KMS-11 (cell line): ENCODE data around the gene C11orf68.
"Not testable (repeated sequence)": the region's sequence is repeated elsewhere in the genome, so short reads cannot be mapped to it uniquely, and the experiment has no call there.

ENCODE experiments used
- H2AFZ ChIP-seq: fragments of 200-600 bp; sonication (generic); 2 replicates; pipeline ENCODE4 v1.6.1; 2016; ENCODE audit warnings: antibody characterized with exemption, mixed run types, low read depth
- H3K27ac ChIP-seq: fragments of 200-600 bp; sonication (generic); 2 replicates; pipeline ENCODE4 v1.6.1; 2016; ENCODE audit warnings: mild to moderate bottlenecking, mixed run types
- H3K27me3 ChIP-seq: fragments of 200-600 bp; sonication (generic); 2 replicates; pipeline ENCODE4 v1.6.1; 2017; ENCODE audit warnings: mild to moderate bottlenecking, low read depth, mixed run types, moderate library complexity; ENCODE audit not compliant: insufficient read depth
- H3K36me3 ChIP-seq: fragments of 200-600 bp; sonication (generic); 2 replicates; pipeline ENCODE4 v1.6.1; 2017; ENCODE audit warnings: mild to moderate bottlenecking, mixed run types; ENCODE audit not compliant: insufficient read depth
- H3K4me1 ChIP-seq: fragments of 200-600 bp; sonication (generic); 2 replicates; pipeline ENCODE4 v1.6.1; 2016; ENCODE audit warnings: mild to moderate bottlenecking, low read depth, mixed run types; ENCODE audit not compliant: poor library complexity, severe bottlenecking
- H3K4me2 ChIP-seq: fragments of 200-600 bp; sonication (generic); 2 replicates; pipeline ENCODE4 v1.7.0; 2016; ENCODE audit warnings: mild to moderate bottlenecking, mixed run types
- H3K4me3 ChIP-seq: fragments of 200-600 bp; sonication (generic); IDR thresholded peaks from 2 replicates; pipeline ENCODE4 v1.6.1; 2017; ENCODE audit warnings: low read depth, low read length, mixed read lengths; ENCODE audit not compliant: insufficient read depth
- H3K79me2 ChIP-seq: fragments of 200-600 bp; sonication (generic); 2 replicates; pipeline ENCODE4 v1.6.1; 2016; ENCODE audit warnings: low read depth, mixed run types; ENCODE audit not compliant: insufficient read depth
- H3K9ac ChIP-seq: fragments of 200-600 bp; sonication (generic); 2 replicates; pipeline ENCODE4 v1.6.1; 2016; ENCODE audit warnings: mild to moderate bottlenecking, mixed run types
- H4K20me1 ChIP-seq: fragments of 200-600 bp; sonication (generic); 2 replicates; pipeline ENCODE4 v1.6.1; 2016; ENCODE audit warnings: mild to moderate bottlenecking, mixed run types; ENCODE audit not compliant: insufficient read depth
- CTCF ChIP-seq: fragments of 200-600 bp; sonication (generic); conservative IDR thresholded peaks from 2 replicates; pipeline ENCODE4 v1.6.1; 2017; ENCODE audit warnings: low read depth, mild to moderate bottlenecking, antibody characterized with exemption, low read length, moderate library complexity, mixed read lengths

C11orf68 gene

DNA sequence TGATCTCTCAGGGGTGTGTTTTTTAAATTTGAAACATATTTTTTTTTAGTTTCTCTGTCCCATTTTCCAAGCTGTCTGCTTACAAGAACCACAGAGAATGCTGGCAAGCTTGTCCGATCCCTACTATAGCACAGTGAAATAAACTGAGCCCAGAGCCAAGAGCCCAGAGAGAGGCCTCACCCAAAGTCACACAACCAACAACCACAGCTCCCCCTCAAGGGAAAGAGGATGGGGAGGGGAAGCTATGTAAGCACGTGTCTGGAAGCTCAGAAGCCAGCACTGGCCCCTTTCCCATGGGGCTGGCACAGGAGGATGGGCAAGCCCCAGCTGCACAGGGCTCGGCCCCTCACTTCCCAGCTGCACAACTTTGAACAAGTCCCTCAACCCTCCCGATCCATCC, 39.4 kb upstream of the C11orf68 start:
- no peak for TF ChIP-seq CTCF
- Histone ChIP-seq H3K36me3 (no peaks in the 10 kb centered on the region), H3K79me2 (peaks cover 15% of the 10 kb centered on the region), H3K4me2 (no peak overlapping the region), H3K27me3 (no peaks in the 10 kb centered on the region), H3K4me3 (no peak overlapping the region), H3K4me1 (peaks cover 29% of the 10 kb centered on the region), H2AFZ (no peak overlapping the region), H3K9ac (no peak overlapping the region), H3K27ac (no peak overlapping the region), H4K20me1 (0 out of 2 replicates have a peak, but pooled peaks cover 3% of the 10 kb centered on the region)

GRCh38 chr11:65954771-65955170, 35.9 kb upstream of the C11orf68 start:
- H3K4me2 ChIP-seq: no peak overlapping the region

GRCh38 chr11:65953471-65953870, 34.6 kb upstream of the C11orf68 start:
- Histone ChIP-seq H3K4me3 (no peak overlapping the region), H3K4me2 (no peak overlapping the region), H3K27ac (no peak overlapping the region), H3K36me3 (no peaks in the 10 kb centered on the region), H3K27me3 (no peaks in the 10 kb centered on the region), H4K20me1 (no peaks in the 10 kb centered on the region), H3K79me2 (no peaks in the 10 kb centered on the region), H2AFZ (no peak overlapping the region), H3K4me1 (peaks cover 13% of the 10 kb centered on the region), H3K9ac (no peak overlapping the region)
- TF ChIP-seq CTCF: no peak

More at GRCh38 chr11:65954771-65955170, 35.9 kb upstream of the C11orf68 start:
- TF ChIP-seq CTCF: no peak
- no peak overlapping the region for H3K4me3 ChIP-seq
- no peak overlapping the region for H2AFZ ChIP-seq
- H3K4me1 ChIP-seq: peaks cover 13% of the 10 kb centered on the region
- H3K9ac ChIP-seq: no peak overlapping the region
- no peak overlapping the region for H3K27ac ChIP-seq
- no peaks in the 10 kb centered on the region for H3K36me3 ChIP-seq
- no peaks in the 10 kb centered on the region for H3K27me3 ChIP-seq
- no peaks in the 10 kb centered on the region for H4K20me1 ChIP-seq
- H3K79me2 ChIP-seq: no peaks in the 10 kb centered on the region

- Histone ChIP-seq H3K4me1 (peaks cover 9% of the 10 kb centered on the region), H3K4me2 (no peak overlapping the region), H2AFZ (no peak overlapping the region), H4K20me1 (no peaks in the 10 kb centered on the region), H3K27ac (no peak overlapping the region), H3K9ac (no peak overlapping the region), H3K79me2 (no peaks in the 10 kb centered on the region), H3K4me3 (no peak overlapping the region), H3K27me3 (no peaks in the 10 kb centered on the region), H3K36me3 (no peaks in the 10 kb centered on the region)
- no peak for TF ChIP-seq CTCF
Observed at GRCh38 chr11:65952052-65952521, 33.2 kb upstream of the C11orf68 start.

DNA sequence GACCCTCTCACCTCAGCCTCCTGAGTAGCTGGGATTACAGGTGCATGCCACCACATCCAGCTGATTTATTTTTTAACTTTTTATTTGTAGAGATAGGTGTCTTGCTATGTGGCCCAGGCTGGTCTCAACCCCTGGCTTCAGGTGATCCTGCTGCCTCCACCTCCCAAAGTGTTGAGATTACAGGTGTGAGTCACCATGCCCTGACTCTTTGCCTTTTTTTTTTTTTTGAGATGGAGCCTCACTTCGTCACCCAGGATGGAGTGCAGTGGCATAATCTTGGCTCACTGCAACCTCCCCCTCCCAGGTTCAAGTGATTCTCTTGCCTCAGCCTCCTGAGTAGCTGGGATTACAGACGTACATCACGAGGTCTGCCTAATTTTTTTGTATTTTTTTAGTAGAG, 32.8 kb upstream of the C11orf68 start:
- not testable (repeated sequence) for H3K4me1 ChIP-seq, H3K79me2 ChIP-seq

GRCh38 chr11:65950711-65951110, 31.8 kb upstream of the C11orf68 start:
- not testable (repeated sequence) for H3K4me3 ChIP-seq, H3K4me2 ChIP-seq, H3K36me3 ChIP-seq, H3K27me3 ChIP-seq, H3K4me1 ChIP-seq, H3K79me2 ChIP-seq, H4K20me1 ChIP-seq, H3K9ac ChIP-seq, H3K27ac ChIP-seq, H2AFZ ChIP-seq

More for the DNA sequence above, 32.8 kb upstream of the C11orf68 start:
- not testable (repeated sequence) for H3K9ac ChIP-seq, H3K36me3 ChIP-seq, H3K4me2 ChIP-seq, H3K4me3 ChIP-seq, H3K27me3 ChIP-seq, H2AFZ ChIP-seq, H3K27ac ChIP-seq, H4K20me1 ChIP-seq
